Neuronal stem cell (in vitro differentiated cells): ENCODE data around the gene C20orf141. TPM values are rescaled to one million over a fixed set of nuclear protein-coding genes. Genes with fewer than 3 reads are reported as not detected.
"Not testable (repeated sequence)": the region's sequence is repeated elsewhere in the genome, so short reads cannot be mapped to it uniquely, and the experiment has no call there.

Experiments used
- DNase-seq: peaks from one replicate; pipeline ENCODE4 v3.0.0-alpha.2; 2013; ENCODE audit warnings: low spot score
- H2AFZ ChIP-seq: one replicate; pipeline ENCODE4 v1.6.1; 2013; ENCODE audit warnings: mild to moderate bottlenecking, low read length, inconsistent platforms
- H2AK5ac ChIP-seq: 2 replicates; pipeline ENCODE4 v1.6.1; 2013; ENCODE audit warnings: low read depth, mild to moderate bottlenecking, inconsistent platforms, low read length, moderate library complexity, mixed read lengths
- H2BK120ac ChIP-seq: 2 replicates; pipeline ENCODE4 v1.6.1; 2013; ENCODE audit warnings: low read depth, mild to moderate bottlenecking, inconsistent platforms, low read length, moderate library complexity, mixed read lengths
- H2BK12ac ChIP-seq: one replicate; pipeline ENCODE4 v1.6.1; 2013; ENCODE audit warnings: low read length, inconsistent platforms
- H2BK15ac ChIP-seq: 2 replicates; pipeline ENCODE4 v1.6.1; 2013; ENCODE audit warnings: mild to moderate bottlenecking, low read length, inconsistent platforms, mixed read lengths
- H2BK5ac ChIP-seq: one replicate; pipeline ENCODE4 v1.6.1; 2013; ENCODE audit warnings: inconsistent platforms, mild to moderate bottlenecking, low read length, moderate library complexity
- H3K14ac ChIP-seq: one replicate; pipeline ENCODE4 v1.6.1; 2013; ENCODE audit warnings: low read length, inconsistent platforms
- H3K18ac ChIP-seq: 2 replicates; pipeline ENCODE4 v1.6.1; 2013; ENCODE audit warnings: low read length, inconsistent platforms
- H3K23ac ChIP-seq: 2 replicates; pipeline ENCODE4 v1.6.1; 2013; ENCODE audit warnings: low read depth, mild to moderate bottlenecking, mixed read lengths, low read length, inconsistent platforms; ENCODE audit not compliant: poor library complexity
- H3K27ac ChIP-seq: replicated peaks from 3 replicates; pipeline ENCODE4 v1.5.1; 2013; ENCODE audit warnings: low read length, inconsistent platforms
- H3K27me3 ChIP-seq, 3 experiments: 2 replicates each; pipeline ENCODE4 v1.6.1; 2013; ENCODE audit warnings: low read length in 3 of 3, mild to moderate bottlenecking in 2 of 3, inconsistent platforms in 1 of 3, low read depth in 1 of 3, mixed read lengths in 1 of 3, moderate library complexity in 1 of 3; ENCODE audit not compliant: control insufficient read depth in 3 of 3, insufficient read depth in 3 of 3
- H3K36me3 ChIP-seq, 2 donors: replicated peaks in 1 of 2; 2 replicates each; pipeline ENCODE4 v1.6.1; 2013; ENCODE audit warnings: low read length in 2 of 2; ENCODE audit not compliant: control insufficient read depth in 2 of 2, insufficient read depth in 2 of 2
- H3K4ac ChIP-seq: 2 replicates; pipeline ENCODE4 v1.6.1; 2013; ENCODE audit warnings: inconsistent platforms, mild to moderate bottlenecking, low read length, moderate library complexity
- H3K4me1 ChIP-seq, 2 donors: 1 replicate in 1 of 2; 2 replicates in 1 of 2; pipeline ENCODE4 v1.6.1; 2013; ENCODE audit warnings: low read length in 2 of 2, low read depth in 1 of 2; ENCODE audit not compliant: control insufficient read depth in 2 of 2, insufficient read depth in 1 of 2
- H3K4me2 ChIP-seq: one replicate; pipeline ENCODE4 v1.6.1; 2013; ENCODE audit warnings: mild to moderate bottlenecking, low read length, inconsistent platforms; ENCODE audit not compliant: insufficient read depth, poor library complexity, severe bottlenecking
- H3K4me3 ChIP-seq, 2 donors: 2 replicates each; pipeline ENCODE4 v1.5.1; 2013; ENCODE audit warnings: low read length in 2 of 2, mild to moderate bottlenecking in 2 of 2, inconsistent platforms in 1 of 2, moderate library complexity in 1 of 2
- H3K79me1 ChIP-seq: one replicate; pipeline ENCODE4 v1.6.1; 2013; ENCODE audit warnings: low read depth, mild to moderate bottlenecking, inconsistent platforms, low read length, moderate library complexity
- H3K9ac ChIP-seq: one replicate; pipeline ENCODE4 v1.6.1; 2013; ENCODE audit warnings: mild to moderate bottlenecking, low read depth, low read length, inconsistent platforms; ENCODE audit not compliant: poor library complexity
- H3K9me3 ChIP-seq, 2 donors: replicated peaks in 1 of 2; 2 replicates each; pipeline versions ENCODE3 to v1.6.1; 2013; ENCODE audit warnings: low read length in 2 of 2, mild to moderate bottlenecking in 2 of 2, inconsistent platforms in 1 of 2, low read depth in 1 of 2, mixed read lengths in 1 of 2, moderate library complexity in 1 of 2; ENCODE audit not compliant: control insufficient read depth in 2 of 2, insufficient read depth in 1 of 2
- H4K8ac ChIP-seq: one replicate; pipeline ENCODE4 v1.6.1; 2013; ENCODE audit warnings: low read depth, mild to moderate bottlenecking, inconsistent platforms, low read length, moderate library complexity
- H4K91ac ChIP-seq: one replicate; pipeline ENCODE4 v1.6.1; 2013; ENCODE audit warnings: low read length, low read depth, mild to moderate bottlenecking, inconsistent platforms; ENCODE audit not compliant: poor library complexity
- WGBS, 2 donors: extraction: QIAGEN DNeasy Blood & Tissue Kit; methylation state at CpG; one replicate each; pipeline ENCODE4 v1.1.7; 2013; ENCODE audit warnings: missing lambda C conversion rate in 2 of 2, mixed read lengths in 1 of 2; ENCODE audit not compliant: insufficient read length in 2 of 2, insufficient replicate concordance in 1 of 2; ENCODE audit errors: extremely low coverage in 2 of 2; 5-methylcytosine and 5-hydroxymethylcytosine counted together
- polyA plus RNA-seq, 2 experiments: library from polyadenylated mRNA; stranded (reverse); fragments of 200-250 nt; gene quantifications; one replicate each; pipeline ENCODE4 v1.2.3, GENCODE V29; 2013

C20orf141 gene, protein sequence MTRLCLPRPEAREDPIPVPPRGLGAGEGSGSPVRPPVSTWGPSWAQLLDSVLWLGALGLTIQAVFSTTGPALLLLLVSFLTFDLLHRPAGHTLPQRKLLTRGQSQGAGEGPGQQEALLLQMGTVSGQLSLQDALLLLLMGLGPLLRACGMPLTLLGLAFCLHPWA
- not detected for polyA plus RNA-seq (2013, experiment 1 of 2)
- not detected for polyA plus RNA-seq (2013, experiment 2 of 2)

DNA sequence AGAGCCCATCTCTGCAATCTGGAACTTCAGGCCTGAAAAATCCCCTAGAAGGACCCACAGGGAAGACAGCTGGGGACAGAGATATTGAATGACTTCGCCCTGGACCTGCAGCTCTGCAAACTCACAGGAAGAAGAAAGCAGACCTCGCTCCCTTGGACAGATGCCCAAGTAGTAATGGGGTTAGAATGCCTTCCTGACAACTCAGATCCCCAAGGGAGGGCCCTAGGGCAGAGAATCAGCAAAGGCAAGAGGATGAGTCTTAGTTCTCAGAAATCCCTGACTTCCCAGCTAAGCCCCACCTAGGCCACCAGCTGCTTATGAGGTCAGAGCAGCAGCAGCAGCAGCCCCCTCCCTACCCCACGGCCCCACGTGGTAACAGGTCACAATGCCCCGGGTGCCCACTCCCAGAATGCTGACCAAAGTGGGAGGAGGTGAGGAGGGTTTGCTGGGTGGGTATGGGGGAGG lies at the start of gene C20orf141:
TSS of gene C20orf141 (plus strand) at position 401 of the 465 bp plus-strand sequence. CDS start 198 bp downstream, outside the sequence.
- Histone ChIP-seq H3K14ac (no peak within 1 kb of the TSS), H3K4ac (no peak within 1 kb of the TSS), H3K9me3 (peaks cover 0 to 10% of the 10 kb centered on the region in 2 donors), H2AFZ (no peak within 1 kb of the TSS), H3K9ac (no peak within 1 kb of the TSS), H3K4me1 (no peaks in the 10 kb centered on the region), H2AK5ac (peak within 1 kb of the TSS; percentile 35), H2BK12ac (peak within 1 kb of the TSS; percentile 79), H2BK120ac (no peak within 1 kb of the TSS), H3K27ac (no peak within 1 kb of the TSS), H2BK15ac (no peak within 1 kb of the TSS), H3K4me3 (no peak within 1 kb of the TSS), H3K23ac (no peak within 1 kb of the TSS), H3K27me3 (peaks cover 0 to 28% (median 0%) of the 10 kb centered on the region in 3 experiments), H3K79me1 (no peaks in the 10 kb centered on the region), H3K36me3 (no peaks in the 10 kb centered on the region), H3K18ac (peak within 1 kb of the TSS; percentile 24), H2BK5ac (no peak within 1 kb of the TSS), H3K4me2 (no peak within 1 kb of the TSS), H4K8ac (no peak within 1 kb of the TSS), H4K91ac (no peak within 1 kb of the TSS)
- no CpG with 5 or more reads among the region's 5 CpGs for WGBS, 2 donors
- DNase-seq, result no peak

GRCh38 chr20:2767768-2768631 lies 46.8 kb upstream of the C20orf141 start:
- Histone ChIP-seq H3K4me2 (no peak overlapping the region), H4K91ac (no peak overlapping the region), H3K4ac (peak overlapping the region; percentile 30), H3K27ac (no peak overlapping the region), H3K23ac (no peak overlapping the region), H3K9me3 (no peaks in the 10 kb centered on the region), H3K27me3 (peaks cover 0 to 46% (median 0%) of the 10 kb centered on the region in 3 experiments), H2BK5ac (no peak overlapping the region), H3K9ac (no peak overlapping the region), H3K14ac (no peak overlapping the region), H4K8ac (peak overlapping the region; percentile 79), H3K18ac (peak overlapping the region; percentile 28), H3K4me3 (no peak overlapping the region), H2BK120ac (no peak overlapping the region), H2BK15ac (peak overlapping the region; percentile 38), H3K36me3 (no peaks in the 10 kb centered on the region), H2AK5ac (no peak overlapping the region), H3K79me1 (no peaks in the 10 kb centered on the region), H3K4me1 (no peaks in the 10 kb centered on the region), H2AFZ (no peak overlapping the region), H2BK12ac (no peak overlapping the region)
- no CpG with 5 or more reads among the region's 15 CpGs for WGBS, 2 donors
- no peak for DNase-seq

GRCh38 chr20:2768632-2769015 lies 46.2 kb upstream of the C20orf141 start:
- Histone ChIP-seq H3K9ac (no peak overlapping the region), H2BK12ac (no peak overlapping the region)
- no CpG with 5 or more reads among the region's 5 CpGs for WGBS, 2 donors

DNA sequence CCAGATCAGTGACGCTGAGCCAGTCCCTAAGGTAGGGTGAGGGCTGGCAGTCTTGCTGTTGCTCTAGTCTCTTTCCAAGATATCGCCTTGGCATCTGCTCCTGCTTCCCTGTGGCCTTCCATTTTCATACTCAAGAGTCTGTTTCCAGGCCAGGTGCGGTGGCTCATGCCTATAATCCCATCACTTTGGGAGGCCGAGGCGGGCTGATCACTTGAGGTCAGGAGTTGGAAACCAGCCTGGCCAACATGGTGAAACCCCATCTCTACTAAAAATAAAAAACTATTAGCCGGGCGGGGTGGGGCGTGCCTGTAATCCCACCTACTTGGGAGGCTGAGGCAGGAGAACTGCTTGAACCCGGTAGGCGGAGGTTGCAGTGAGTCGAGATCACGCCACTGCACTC lies 44.7 kb upstream of the C20orf141 start:
- not testable (repeated sequence) for H3K9me3 ChIP-seq, H3K36me3 ChIP-seq, H2BK5ac ChIP-seq, H3K18ac ChIP-seq, H3K79me1 ChIP-seq, H4K91ac ChIP-seq, H2AFZ ChIP-seq, DNase-seq, H4K8ac ChIP-seq, H2BK120ac ChIP-seq, H3K27ac ChIP-seq, H3K23ac ChIP-seq, H3K4me1 ChIP-seq, H3K14ac ChIP-seq, H3K9ac ChIP-seq, H3K4me3 ChIP-seq, H3K4ac ChIP-seq, H3K4me2 ChIP-seq, H2BK12ac ChIP-seq
- peak overlapping the region; percentile 79 for H2BK15ac ChIP-seq
- peak overlapping the region; percentile 14 for H2AK5ac ChIP-seq
- WGBS, 2 donors, result no CpG with 5 or more reads among the region's 12 CpGs
- H3K27me3 ChIP-seq, result peaks cover 0 to 41% (median 0%) of the 10 kb centered on the region in 3 experiments

More at GRCh38 chr20:2768632-2769015, 46.2 kb upstream of the C20orf141 start:
- Histone ChIP-seq H3K23ac (no peak overlapping the region), H2BK120ac (no peak overlapping the region), H3K79me1 (no peaks in the 10 kb centered on the region), H3K36me3 (no peaks in the 10 kb centered on the region), H3K14ac (no peak overlapping the region), H3K4me2 (no peak overlapping the region), H3K4ac (no peak overlapping the region), H3K4me3 (no peak overlapping the region), H3K27ac (no peak overlapping the region), H2AK5ac (no peak overlapping the region), H3K9me3 (no peaks in the 10 kb centered on the region), H4K8ac (no peak overlapping the region), H3K18ac (peak overlapping the region; percentile 28), H2BK15ac (no peak overlapping the region), H4K91ac (no peak overlapping the region), H3K4me1 (no peaks in the 10 kb centered on the region), H2AFZ (no peak overlapping the region), H3K27me3 (peaks cover 0 to 46% (median 0%) of the 10 kb centered on the region in 3 experiments), H2BK5ac (no peak overlapping the region)
- no peak for DNase-seq
